NCI-H524 (cell line): Measurements from ENCODE around the gene FLYWCH2.

Experiments
- DNase-seq, 2 experiments: peaks; one replicate each; lab custom pipeline; 2025; lab: John Stamatoyannopoulos, UW

FLYWCH2 gene

DNA sequence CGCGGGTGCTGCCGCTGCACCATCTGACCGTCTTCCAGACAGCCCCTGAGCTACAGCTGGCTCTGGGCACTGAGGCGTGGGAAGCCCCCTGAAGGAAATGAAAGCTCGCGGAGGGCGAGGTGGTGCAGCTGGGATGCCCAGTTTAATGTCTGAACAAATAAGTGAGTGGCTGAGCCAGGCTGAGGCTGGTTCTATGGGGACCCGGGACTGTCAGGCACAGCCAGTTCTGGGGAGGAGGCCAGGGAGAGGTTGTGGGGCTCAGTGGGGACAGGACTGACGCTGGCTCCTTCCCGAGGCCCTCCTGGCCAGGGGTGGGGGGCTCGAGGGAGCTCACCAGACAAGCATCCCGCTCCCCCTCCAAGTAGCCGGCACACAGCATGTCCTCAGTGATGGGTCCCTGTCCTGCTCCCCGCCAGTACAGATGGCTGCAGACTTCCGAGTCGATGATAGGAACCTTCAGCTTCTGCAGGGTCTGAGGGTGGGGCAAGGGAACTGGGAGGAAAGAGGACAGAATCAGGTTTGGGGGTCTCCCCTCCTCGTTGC lies 29.4 kb upstream of the FLYWCH2 start:
- DNase-seq: no peak

DNA sequence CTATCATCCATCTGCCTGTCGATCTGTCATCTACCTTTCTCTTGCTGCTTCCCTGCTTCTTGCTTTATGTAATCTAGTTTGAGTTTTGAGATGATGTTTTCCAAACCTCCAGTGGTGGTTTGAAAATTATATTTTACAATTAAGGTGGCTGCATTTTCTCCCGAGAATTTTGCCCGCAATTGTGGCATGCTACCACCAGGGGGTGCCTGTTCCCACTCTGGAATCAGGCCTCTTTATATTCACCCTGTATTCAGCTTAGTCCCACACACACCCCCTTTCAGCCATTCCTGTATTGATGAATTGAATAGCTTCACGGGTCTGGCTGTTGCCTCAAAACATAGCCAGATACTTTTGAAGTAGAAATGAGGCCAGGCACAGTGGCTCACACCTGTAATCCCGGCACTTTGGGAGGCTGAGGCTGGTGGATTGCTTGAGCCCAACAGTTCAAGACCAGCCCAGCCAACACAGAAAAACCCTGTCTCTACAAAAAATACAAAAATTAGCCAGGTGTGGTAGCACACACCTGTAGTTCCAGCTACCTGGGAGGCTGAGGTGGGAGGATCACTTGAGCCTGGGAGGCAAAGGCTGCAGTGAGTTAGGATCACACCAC lies 28.2 kb upstream of the FLYWCH2 start:
- no peak for DNase-seq

DNA sequence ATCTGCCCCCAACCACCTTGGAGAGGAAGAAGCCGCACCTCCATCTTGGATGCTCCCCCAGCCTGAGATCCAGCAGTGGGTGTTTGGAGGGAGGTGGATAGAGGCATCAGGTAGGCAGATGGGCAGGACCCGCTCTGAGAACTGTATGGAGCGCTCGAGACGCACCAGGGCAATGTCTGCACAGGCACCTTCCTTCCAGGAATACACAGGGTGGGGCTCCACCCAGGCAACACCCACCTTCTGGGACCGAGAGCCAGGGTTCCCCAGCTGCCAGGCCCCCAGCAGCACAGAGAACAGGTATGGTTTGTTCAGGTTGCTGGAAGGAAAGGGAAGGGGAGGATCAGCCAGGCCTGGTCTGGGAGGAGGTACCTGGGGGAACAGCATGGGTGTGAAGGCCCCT lies 27.5 kb upstream of the FLYWCH2 start:
- DNase-seq: no peak

DNA sequence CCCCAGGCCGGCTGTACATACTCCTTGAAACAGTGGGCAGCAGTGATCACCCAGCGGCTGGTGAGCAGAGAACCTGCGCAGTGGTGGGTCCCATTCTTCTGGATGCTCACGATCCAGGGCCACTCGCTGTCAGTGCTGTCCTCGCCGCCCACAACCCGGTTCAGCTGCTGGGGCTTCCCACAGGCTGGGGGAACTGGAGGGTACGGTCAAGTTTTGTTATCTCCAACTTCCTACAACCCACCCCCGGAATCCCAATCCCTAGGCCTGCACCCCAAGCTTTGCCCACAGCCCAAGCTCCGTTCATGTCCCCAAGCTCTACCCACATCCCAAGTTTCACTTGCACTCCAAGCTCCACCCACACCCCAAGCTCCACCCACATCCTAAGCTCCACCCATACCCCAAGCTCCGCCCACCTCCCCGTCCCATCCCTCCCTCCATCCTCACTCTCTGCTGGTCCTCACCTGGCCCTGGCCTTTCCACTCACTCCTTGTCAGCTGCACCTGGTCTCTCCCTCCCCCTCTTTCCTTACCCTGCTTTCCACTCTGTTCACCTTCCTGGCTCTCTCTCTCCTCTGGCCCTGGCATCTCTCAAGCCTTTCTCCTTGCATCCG lies 26.8 kb upstream of the FLYWCH2 start:
- DNase-seq: no peak

DNA sequence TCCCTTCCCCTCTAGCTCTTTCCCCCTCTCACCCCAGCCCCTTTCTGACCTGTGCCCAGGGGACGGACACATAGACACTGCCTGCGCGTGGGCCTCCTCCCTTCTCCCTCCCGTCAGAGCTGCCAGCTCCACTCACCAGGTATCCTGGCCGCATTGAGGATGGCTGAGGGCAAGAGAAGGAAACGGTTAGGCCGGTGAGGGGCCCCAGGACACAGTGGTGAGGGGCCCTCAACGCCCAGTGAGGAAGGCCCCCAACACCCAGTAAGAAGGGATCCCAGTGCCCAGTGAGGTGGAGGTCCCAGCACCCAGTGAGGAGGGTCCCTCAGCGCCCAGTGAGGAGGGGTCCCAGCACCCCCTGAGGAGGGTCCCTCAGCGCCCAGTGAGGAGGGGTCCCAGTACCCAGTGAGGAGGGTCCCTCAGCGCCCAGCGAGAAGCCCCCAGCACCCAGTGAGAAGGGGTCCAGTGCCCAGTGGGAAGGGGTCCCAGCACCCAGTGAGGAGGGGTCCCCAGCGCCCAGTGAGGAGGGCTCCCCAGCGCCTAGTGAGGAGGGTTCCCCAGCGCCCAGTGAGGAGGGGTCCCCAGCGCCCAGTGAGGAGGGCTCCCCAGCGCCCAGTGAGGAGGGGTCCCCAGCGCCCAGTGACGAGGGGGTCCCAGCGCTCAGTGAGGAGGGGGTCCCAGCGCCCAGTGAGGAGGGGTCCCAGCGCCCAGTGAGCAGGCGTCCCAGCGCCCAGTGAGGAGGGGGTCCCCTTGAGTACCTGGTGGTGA lies 26.1 kb upstream of the FLYWCH2 start:
- DNase-seq: no peak

DNA sequence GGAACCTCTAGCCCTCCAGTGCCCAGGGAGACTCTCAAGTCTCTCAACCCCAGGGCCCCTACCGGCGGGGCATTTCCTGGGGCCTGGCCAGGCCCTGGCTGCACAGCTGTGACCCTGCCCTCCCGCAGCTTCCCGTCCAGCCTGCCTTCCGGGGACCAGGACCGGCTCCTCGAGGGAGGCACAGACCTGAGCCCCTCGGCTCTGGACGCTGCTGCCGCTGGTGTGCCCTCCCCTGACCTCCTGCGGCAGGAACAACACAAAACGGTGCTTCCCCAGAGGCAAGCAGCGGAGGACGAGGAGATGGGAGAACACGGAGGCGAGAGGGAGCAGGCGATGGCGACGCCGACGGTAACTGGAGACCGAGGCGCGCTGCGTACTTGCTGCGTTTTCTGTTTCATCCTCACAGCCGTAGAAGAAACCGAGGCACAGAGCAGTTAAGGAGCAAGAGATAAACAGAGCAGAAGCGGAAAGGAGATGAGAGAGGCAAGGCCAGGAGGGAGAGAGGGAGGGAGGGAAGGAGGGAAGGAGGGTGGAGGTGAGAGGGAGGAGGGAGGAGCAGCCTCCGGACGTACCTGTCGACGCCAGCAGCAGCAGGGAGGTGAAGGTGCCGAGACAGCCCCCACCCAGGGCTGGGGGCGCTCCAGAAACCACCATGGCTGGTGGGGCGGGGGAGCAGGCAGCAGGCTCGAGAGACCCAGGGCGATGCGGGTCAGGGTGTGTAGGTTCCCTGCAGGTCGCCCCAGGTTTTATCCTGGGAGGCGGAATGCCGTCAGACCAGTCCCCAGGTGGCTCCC lies 25.4 kb upstream of the FLYWCH2 start, which contains the start of gene PRSS22:
Gene PRSS22, minus strand, starts transcription at position 720 of the 794 bp plus-strand sequence. Its CDS starts 66 bp downstream, at position 654.
- no peak for DNase-seq

DNA sequence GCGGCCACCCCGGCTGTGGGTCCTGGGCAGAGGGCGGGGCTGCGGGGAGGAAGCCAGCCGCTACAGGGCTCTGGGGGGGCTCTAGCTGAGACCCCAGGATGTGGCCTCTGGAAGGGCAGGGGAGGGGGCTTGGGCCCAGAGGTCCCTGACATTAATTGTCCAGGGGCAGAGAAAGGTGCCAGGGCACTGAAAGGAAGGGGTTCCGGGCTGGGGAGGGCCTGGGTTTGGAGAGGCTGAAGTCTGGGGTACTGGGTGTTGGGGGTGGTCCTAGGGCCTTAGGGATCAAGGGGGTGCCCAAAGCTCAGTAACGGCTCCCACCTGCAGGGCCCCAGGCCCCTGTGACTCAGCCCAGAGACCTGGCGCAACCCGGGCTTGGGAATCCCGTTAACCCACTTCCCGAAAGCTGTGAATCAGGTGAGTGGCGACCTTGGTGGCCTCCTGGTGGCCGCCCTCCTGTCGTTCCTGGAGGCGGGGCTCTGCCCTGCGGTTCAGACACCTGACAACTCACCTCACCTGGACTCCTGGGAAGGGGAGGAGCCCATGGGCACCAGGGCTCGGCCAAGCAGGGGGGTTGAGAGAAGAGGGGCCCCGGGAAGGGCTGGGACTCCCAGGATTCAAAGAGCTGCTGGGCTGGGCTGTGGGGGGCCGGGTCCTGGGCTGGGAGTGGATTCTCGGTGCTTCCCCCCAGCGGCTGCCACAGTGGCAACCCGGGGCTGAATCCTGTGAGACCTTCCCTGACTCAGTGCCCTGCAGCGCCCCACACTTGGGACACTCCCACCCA lies 24.6 kb upstream of the FLYWCH2 start:
- no peak for DNase-seq

DNA sequence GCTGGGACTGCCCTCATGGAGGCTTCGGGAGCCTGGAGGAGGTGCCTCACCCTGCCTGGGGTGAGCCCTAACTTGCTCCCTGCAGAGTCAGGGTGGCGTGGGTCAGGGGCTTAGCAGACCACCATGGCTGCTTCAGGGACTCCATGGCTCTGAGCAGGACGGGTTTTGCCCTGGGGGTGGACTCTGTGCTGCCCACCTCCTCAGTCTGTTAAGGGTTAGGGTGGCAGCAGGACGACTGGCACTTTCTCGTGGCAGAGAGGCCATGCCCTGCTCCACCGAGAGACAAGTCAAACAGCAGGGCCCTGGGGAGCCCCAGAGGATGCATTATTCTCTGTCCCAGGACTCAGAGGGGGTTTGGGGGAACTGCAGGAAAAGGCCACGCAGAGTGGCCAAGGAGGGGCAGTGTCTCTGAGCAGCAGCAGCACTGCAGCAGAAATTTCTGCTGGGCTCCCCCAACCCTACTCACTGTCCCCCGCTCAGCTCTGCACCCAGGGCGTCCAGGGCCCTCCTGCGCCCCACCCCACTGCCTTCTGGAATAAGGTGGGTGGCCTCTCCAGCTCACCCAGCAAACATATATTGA lies 23.2 kb upstream of the FLYWCH2 start:
- DNase-seq: no peak

DNA sequence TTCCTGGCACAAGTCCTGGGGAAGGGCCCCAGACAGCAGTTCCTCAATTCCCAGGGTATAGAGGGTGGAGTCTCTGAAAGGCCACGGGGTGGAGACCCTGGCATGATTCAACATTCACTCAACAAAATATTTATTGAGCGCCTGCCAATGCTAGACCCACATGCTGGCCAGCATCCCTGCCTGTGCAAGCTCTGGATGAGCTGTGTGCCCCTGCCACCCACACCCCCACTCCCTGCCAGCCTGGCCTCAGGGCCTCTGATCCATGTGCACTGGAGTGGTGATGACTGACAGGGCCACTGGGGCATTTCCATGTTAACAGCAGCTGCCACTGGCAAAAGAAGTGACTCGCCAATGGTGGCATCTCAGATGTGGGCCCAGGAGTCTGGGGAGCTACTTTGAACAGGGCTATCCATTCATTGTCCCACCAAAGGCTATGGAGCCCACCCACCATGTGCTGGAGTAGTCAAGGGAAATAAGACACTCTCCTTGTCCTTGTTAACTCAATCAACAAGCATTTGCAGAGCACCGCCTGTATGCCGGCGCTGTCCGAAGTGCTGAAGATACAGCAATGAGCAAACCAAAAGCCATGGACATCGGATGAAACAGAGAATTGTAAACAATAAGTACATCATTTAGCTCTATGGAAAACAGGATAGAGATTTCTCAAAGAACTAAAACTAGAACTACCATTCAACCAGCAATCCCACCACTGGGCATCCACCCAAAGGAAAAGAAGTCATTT lies 22.0 kb upstream of the FLYWCH2 start:
- DNase-seq: no peak

DNA sequence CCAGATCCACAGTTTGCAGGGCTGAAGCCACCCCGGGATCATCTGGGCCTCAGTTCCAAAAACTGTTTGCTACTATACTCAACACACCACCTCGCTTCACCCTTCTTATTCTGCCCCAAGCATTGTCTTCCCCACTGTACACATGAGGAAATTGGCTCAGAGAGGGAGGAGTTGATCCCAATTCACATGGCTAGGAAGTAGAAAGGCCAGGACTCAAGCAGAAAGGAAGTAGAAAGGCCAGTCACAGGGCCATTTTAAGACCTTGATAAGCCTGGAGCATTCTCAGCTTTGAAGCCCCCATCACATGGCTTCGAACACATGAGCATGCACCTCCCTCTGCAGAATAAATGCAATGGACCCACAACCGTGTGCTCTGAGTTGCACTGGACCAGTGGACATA lies 17.4 kb upstream of the FLYWCH2 start:
- no peak for DNase-seq

DNA sequence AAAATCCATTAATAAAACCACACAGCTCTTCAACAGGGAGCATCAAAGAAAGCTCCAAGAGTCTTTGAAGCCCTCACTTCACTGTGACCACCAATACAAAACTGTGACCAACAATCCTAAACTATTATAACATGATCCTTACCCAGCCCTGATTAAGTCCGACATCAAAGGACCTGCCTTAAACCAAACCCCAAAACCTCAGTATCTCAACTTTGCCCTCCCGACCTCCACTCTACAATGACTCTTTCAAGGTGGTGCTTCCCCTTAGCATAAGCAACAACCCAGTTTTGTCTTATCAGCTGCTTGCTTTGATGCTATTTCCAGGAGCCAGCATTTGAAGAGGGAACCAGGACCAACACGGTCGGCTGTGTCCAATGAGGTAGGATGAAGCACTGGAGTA lies 16.6 kb upstream of the FLYWCH2 start:
- DNase-seq: no peak

DNA sequence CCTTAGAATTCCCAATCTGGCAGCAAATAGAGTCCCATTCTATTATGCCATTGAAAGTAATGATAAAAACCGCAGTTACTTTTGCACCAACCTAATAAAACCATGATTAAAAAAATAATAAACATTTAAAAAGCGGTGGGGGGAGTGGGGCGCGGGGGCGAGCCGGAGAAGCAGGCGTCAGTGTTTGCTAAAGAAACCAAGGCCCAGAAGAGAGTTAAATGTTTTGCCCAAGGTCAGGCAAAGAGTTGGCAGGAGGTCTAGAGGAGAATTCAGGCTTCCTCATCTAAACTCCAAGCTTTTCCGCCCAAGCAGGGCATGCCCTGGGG lies 15.4 kb upstream of the FLYWCH2 start:
- DNase-seq: no peak

DNA sequence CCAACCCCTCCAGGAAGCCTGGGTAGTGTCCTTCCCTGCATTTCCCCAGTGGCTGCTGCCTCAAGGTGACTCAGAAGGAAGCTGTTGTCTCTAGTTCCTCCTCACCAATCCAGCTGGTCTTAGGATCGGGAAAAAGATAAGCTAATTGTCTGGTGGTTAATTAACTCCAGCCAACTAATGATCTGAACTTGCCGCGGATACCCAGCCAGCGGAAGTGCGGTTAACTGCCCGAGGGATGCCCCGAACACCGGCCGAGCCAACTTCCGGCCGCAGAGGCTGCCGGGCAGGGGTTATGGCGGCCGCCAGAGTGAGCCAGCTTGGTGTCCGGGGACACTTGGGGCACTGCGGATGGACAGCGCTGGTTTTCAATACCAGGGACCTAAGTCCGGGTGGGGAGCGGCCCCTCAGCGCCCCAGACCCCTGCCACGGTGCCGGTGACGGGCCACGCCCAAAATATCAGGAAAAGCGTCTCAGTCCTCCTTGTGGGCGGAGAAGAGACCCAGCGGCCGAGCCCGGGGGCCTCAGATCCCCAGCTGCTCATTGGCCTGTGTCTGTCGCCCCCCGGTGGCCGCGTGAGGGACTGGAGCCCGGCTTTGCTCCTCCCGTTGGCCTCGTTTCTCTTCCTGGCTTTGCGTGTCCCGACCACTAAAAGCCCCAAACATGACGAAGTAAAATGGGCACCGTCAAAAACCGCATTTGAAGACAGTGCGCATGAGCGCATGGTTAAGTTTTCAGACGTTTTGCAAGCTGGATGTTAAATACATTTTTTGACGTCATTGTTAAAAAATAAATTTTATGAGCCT lies 14.8 kb upstream of the FLYWCH2 start:
- peak; percentile 77 to 89 for DNase-seq

DNA sequence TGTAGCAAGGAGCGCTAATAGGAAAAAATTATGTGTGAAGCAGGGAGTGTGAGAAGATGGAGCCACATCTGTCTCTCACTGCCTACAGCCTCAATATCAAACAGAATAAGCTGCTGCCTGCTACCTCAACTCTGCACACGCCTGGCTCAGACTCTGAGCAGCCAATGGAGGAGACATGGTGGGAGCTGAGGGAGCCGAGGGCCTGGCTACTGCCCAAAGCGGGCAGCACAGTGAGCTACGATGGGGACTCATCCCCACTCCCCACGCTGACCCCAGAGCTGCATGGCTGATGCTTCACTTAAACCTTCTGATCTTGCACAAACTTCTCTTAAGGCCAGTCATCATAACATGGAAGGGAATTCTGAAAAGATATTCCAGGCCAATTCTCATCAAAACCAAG lies 11.1 kb upstream of the FLYWCH2 start:
- no peak for DNase-seq

DNA sequence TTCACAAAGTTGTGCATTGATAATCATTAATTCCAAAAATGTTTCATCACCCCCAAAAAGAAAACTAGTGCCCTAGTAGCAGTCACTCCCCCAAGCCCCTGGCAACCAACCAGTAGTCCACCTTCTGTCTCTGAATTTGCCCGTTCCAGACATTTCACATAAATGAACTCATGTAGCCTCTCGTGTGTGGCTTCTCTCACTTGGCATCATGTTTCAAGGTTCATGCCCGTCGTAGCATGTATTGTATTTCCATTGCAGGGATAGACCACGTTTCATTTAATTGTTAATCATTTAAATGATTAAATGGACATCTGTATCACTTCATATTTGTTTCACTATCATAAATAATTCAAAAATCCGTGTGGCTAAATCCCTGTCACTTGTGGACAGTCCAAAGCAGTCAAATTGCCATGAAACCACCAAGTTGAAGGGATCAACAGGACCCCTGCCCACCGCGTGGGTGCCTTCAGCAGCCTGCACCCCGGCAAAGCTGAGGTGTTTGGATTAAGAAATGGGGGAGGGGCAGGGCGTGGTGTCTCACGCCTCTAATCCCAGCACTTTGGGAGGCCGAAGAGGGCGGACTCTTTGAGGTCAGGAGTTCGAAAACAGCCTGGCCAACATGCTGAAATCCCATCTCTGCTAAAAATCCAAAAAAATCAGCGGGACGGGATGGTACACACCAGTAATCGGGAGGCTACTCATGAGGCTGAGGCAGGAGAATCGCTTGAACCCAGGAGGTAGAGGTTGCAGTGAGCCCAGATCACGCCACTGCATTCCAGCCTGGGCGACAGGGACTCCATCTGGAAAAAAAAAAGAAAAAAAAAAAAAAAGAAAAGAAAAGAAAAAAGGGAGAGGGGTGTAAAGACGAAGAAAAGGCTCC lies 8.7 kb upstream of the FLYWCH2 start:
- DNase-seq: no peak

DNA sequence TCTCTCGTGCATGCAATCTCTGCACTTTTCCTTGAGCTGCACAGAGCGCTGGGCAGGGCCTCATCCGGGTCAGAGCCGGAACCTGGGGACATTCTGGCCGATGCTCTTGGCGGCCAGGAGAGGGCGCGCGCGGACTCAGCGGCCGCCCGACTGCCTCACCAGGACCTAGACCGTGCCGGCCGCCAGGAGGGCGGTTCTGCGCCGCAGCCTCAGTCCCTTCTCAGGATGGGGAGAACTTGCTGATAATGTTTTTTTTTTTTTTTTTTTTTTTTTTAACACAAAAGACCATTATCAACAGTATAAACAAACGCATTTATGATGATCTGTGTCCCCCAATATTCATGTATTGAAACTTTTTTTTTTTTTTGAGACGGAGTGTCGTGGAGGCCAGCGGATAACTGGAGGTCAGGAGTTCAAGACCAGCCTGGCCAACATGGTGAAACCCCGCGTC lies 8.1 kb upstream of the FLYWCH2 start:
- peak in 1 of 2 experiments; percentile 68 for DNase-seq

DNA sequence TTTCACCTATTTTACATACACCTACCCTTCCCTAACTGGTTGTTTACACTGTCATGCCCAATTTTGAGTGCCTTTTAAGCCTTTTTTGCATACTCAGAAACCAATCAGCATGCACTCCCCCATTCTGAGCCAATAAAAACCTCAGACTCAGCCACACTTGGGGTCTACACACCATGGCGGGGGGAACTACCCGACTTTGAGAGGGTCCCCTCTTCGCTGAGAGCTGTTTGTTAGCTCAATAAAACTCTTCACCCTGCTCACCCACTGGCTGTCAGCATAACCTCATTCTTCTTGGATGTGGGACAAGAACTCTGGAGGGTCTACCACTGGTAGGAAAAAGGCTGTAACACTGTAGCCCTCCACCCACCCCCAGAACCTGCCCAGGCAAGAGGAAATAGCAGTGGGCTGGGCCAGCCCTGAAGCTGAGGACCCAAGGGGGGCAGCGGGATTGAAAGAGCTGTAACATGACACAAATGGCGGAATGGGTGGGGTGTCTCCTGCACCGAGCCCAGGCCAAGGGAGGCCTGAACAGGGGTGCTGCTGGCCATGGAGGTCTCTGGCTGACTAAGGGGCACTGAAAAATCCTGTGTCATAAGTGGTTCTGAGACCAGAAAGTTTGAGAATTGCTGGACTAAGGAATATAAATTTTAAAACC lies 3.0 kb upstream of the FLYWCH2 start:
- no peak for DNase-seq
